Measurements from ENCODE around the gene ITLN2. TPM values are rescaled to one million over a fixed set of nuclear protein-coding genes. Genes with fewer than 3 reads are reported as not detected.
A peak's percentile ranks its signal among the peaks of the same experiment; 100 is the strongest.
"Not testable (repeated sequence)": the region's sequence is repeated elsewhere in the genome, so short reads cannot be mapped to it uniquely, and the experiment has no call there.

Gene ITLN2
- total and polyA plus RNA-seq, 4 donors: 1.6 to 23.7 (median 11.4) TPM

- Histone ChIP-seq H3K9me3 (ENCODE audit: control insufficient read depth in 4 of 4, insufficient read depth in 3 of 4, low read length in 3 of 4) (no peaks in the 10 kb centered on the region), H3K36me3 (ENCODE audit: control insufficient read depth in 4 of 4, insufficient read depth in 4 of 4, low read length in 4 of 4) (peaks cover 0 to 3% (median 0%) of the 10 kb centered on the region in 4 donors), H3K27ac (ENCODE audit: low read depth in 1 of 2, low read length in 1 of 2) (no peak overlapping the region), H3K4me1 (ENCODE audit: control insufficient read depth in 5 of 5, insufficient read depth in 5 of 5, low read length in 5 of 5) (peaks cover 0 to 11% (median 4%) of the 10 kb centered on the region in 5 donors), H3K4me3 (no peak overlapping the region), H3K9ac (ENCODE audit: insufficient read depth in 1 of 2, low read length in 2 of 2) (peak overlapping the region in 1 of 2 donors; percentile 3), H3K27me3 (ENCODE audit: control insufficient read depth in 3 of 3, insufficient read depth in 3 of 3, low read length in 2 of 3) (no peaks in the 10 kb centered on the region)
- WGBS, 2 donors: 75 to 79% methylated on average over 14 of the region's 14 CpGs
- ATAC-seq (ENCODE audit: insufficient read depth, low FRiP score): peak; percentile 44
- peak; percentile 35 for TF ChIP-seq CTCF (IDR thresholded peaks at IDR 0.05; ENCODE audit: control extremely low read depth, extremely low read depth)
- DNase-seq: peak; percentile 47 to 87 (median 84)
These were observed 39.1 kb upstream of the ITLN2 start for GRCh38 chr1:160993544-160994193.

- H3K4me1 ChIP-seq (ENCODE audit: control insufficient read depth in 5 of 5, insufficient read depth in 5 of 5, low read length in 5 of 5); DNase-seq; H3K27ac ChIP-seq (ENCODE audit: low read depth in 1 of 2, low read length in 1 of 2); ATAC-seq (ENCODE audit: insufficient read depth, low FRiP score); H3K27me3 ChIP-seq (ENCODE audit: control insufficient read depth in 3 of 3, insufficient read depth in 3 of 3, low read length in 2 of 3); H3K36me3 ChIP-seq (ENCODE audit: control insufficient read depth in 4 of 4, insufficient read depth in 4 of 4, low read length in 4 of 4); H3K9ac ChIP-seq (ENCODE audit: insufficient read depth in 1 of 2, low read length in 2 of 2); H3K4me3 ChIP-seq; H3K9me3 ChIP-seq (ENCODE audit: control insufficient read depth in 4 of 4, insufficient read depth in 3 of 4, low read length in 3 of 4): not testable (repeated sequence)
- 73 to 95% methylated on average over 4 of the region's 4 CpGs for WGBS, 2 donors
These were observed 37.4 kb upstream of the ITLN2 start for GRCh38 chr1:160992036-160992435.

- WGBS, 2 donors: 83 to 88% methylated on average over 8 of the region's 8 CpGs
- Histone ChIP-seq H3K27me3 (ENCODE audit: control insufficient read depth in 3 of 3, insufficient read depth in 3 of 3, low read length in 2 of 3) (peaks cover 2 to 3% (median 3%) of the 10 kb centered on the region in 3 donors), H3K9me3 (ENCODE audit: control insufficient read depth in 4 of 4, insufficient read depth in 3 of 4, low read length in 3 of 4) (no peaks in the 10 kb centered on the region), H3K27ac (ENCODE audit: low read depth in 1 of 2, low read length in 1 of 2) (no peak overlapping the region), H3K4me1 (ENCODE audit: control insufficient read depth in 5 of 5, insufficient read depth in 5 of 5, low read length in 5 of 5) (peaks cover 0 to 4% (median 3%) of the 10 kb centered on the region in 5 donors), H3K36me3 (ENCODE audit: control insufficient read depth in 4 of 4, insufficient read depth in 4 of 4, low read length in 4 of 4) (no peaks in the 10 kb centered on the region), H3K9ac (ENCODE audit: insufficient read depth in 1 of 2, low read length in 2 of 2) (no peak overlapping the region), H3K4me3 (no peak overlapping the region)
- ATAC-seq (ENCODE audit: insufficient read depth, low FRiP score) (no peak), DNase-seq (no peak)
- no peak for TF ChIP-seq CTCF (IDR thresholded peaks at IDR 0.05; ENCODE audit: control extremely low read depth, extremely low read depth)
These were observed 32.9 kb upstream of the ITLN2 start for GRCh38 chr1:160987359-160988050.

GRCh38 chr1:160985723-160986122 lies 31.1 kb upstream of the ITLN2 start:
- WGBS, 2 donors: 92 to 95% methylated on average over 4 of the region's 4 CpGs
- Histone ChIP-seq H3K4me1 (ENCODE audit: control insufficient read depth in 5 of 5, insufficient read depth in 5 of 5, low read length in 5 of 5) (peaks cover 0 to 4% (median 3%) of the 10 kb centered on the region in 5 donors), H3K4me3 (no peak overlapping the region), H3K36me3 (ENCODE audit: control insufficient read depth in 4 of 4, insufficient read depth in 4 of 4, low read length in 4 of 4) (no peaks in the 10 kb centered on the region), H3K9ac (ENCODE audit: insufficient read depth in 1 of 2, low read length in 2 of 2) (no peak overlapping the region), H3K27ac (ENCODE audit: low read depth in 1 of 2, low read length in 1 of 2) (no peak overlapping the region), H3K9me3 (ENCODE audit: control insufficient read depth in 4 of 4, insufficient read depth in 3 of 4, low read length in 3 of 4) (no peaks in the 10 kb centered on the region), H3K27me3 (ENCODE audit: control insufficient read depth in 3 of 3, insufficient read depth in 3 of 3, low read length in 2 of 3) (peaks cover 3 to 18% (median 13%) of the 10 kb centered on the region in 3 donors)
- ATAC-seq (ENCODE audit: insufficient read depth, low FRiP score) (no peak), DNase-seq (no peak)
- TF ChIP-seq CTCF (IDR thresholded peaks at IDR 0.05; ENCODE audit: control extremely low read depth, extremely low read depth): no peak
